SK-N-SH (cell line): ENCODE data around the gene STX16. TPM values are rescaled to one million over a fixed set of nuclear protein-coding genes. Genes with fewer than 3 reads are reported as not detected.

Source experiments
- CTCF ChIA-PET: fragments of 300-600, 350-600 bp; formaldehyde crosslinking; extraction: SDS; loops from one replicate; lab custom pipeline; 2021; lab: Yijun Ruan, JAX
- POLR2A ChIA-PET: fragments of 350-600 bp; sonication (Branson Sonifier 250); formaldehyde crosslinking; extraction: SDS; loops from one replicate; lab custom pipeline; 2020; ENCODE audit warnings: antibody characterized with exemption, inconsistent platforms; lab: Yijun Ruan, JAX
- DNase-seq: peaks from one replicate; pipeline ENCODE4 v3.0.0; 2012
- H2AFZ ChIP-seq: fragments of 200-600 bp; sonication (generic); 2 replicates; pipeline ENCODE4 v1.8.1; 2016; ENCODE audit warnings: antibody characterized with exemption, mild to moderate bottlenecking, low read depth
- H3F3A ChIP-seq: fragments of 200-600 bp; sonication (generic); replicated peaks from 2 replicates; pipeline ENCODE3; 2016; ENCODE audit warnings: antibody characterized with exemption, mild to moderate bottlenecking; ENCODE audit not compliant: insufficient read depth
- H3K27ac ChIP-seq, 2 experiments: fragments of 200-500 bp in 1 of 2; fragments of 200-600 bp in 1 of 2; sonication (Bioruptor generic) in 1 of 2; sonication (generic), shearing (Covaris generic) in 1 of 2; 2 replicates each; pipeline versions ENCODE4 v1.5.1 to v1.6.1; 2014 to 2016; ENCODE audit warnings: low read depth in 2 of 2, inconsistent platforms in 1 of 2, low read length in 1 of 2, mild to moderate bottlenecking in 1 of 2, mixed read lengths in 1 of 2
- H3K27me3 ChIP-seq: fragments of 200-600 bp; sonication (generic), shearing (Covaris generic); 2 replicates; pipeline ENCODE4 v1.6.1; 2016; ENCODE audit warnings: mixed run types; ENCODE audit not compliant: insufficient read depth
- H3K36me3 ChIP-seq, 2 experiments: fragments of 200-500 bp in 1 of 2; fragments of 200-600 bp in 1 of 2; sonication (Bioruptor generic) in 1 of 2; sonication (generic) in 1 of 2; replicated peaks in 1 of 2; 2 replicates each; pipeline versions ENCODE3 to v1.5.1; 2014 to 2016; ENCODE audit warnings: low read length in 1 of 2, mild to moderate bottlenecking in 1 of 2; ENCODE audit not compliant: insufficient read depth in 2 of 2, control insufficient read depth in 1 of 2
- H3K4me1 ChIP-seq, 2 experiments: fragments of 200-500 bp in 1 of 2; fragments of 200-600 bp in 1 of 2; sonication (Bioruptor generic) in 1 of 2; sonication (generic), shearing (Covaris generic) in 1 of 2; 2 replicates each; pipeline versions ENCODE4 v1.5.1 to v1.6.1; 2014 to 2016; ENCODE audit warnings: low read depth in 1 of 2, low read length in 1 of 2, mixed run types in 1 of 2; ENCODE audit not compliant: insufficient read depth in 2 of 2, control insufficient read depth in 1 of 2
- H3K4me2 ChIP-seq: fragments of 200-600 bp; sonication (generic), shearing (Covaris generic); 2 replicates; pipeline ENCODE4 v1.6.1; 2017; ENCODE audit warnings: mixed run types
- H3K4me3 ChIP-seq, 2 experiments: fragments of 200-500 bp in 1 of 2; fragments of 200-600 bp in 1 of 2; sonication (Bioruptor generic) in 1 of 2; sonication (generic), shearing (Covaris generic) in 1 of 2; 2 replicates each; pipeline versions ENCODE4 v1.5.1 to v1.8.1; 2014 to 2016; ENCODE audit warnings: low read depth in 2 of 2, inconsistent platforms in 1 of 2, low read length in 1 of 2, mild to moderate bottlenecking in 1 of 2, mixed read lengths in 1 of 2, moderate library complexity in 1 of 2
- H3K79me2 ChIP-seq: fragments of 200-600 bp; sonication (generic); 2 replicates; pipeline ENCODE4 v1.8.1; 2017; ENCODE audit warnings: mild to moderate bottlenecking; ENCODE audit not compliant: insufficient read depth
- H3K9ac ChIP-seq: fragments of 200-600 bp; sonication (generic); 2 replicates; pipeline ENCODE4 v1.6.1; 2017; ENCODE audit warnings: mixed run types
- H3K9me2 ChIP-seq: fragments of 200-600 bp; sonication (generic); 2 replicates; pipeline ENCODE4 v1.6.1; 2017; ENCODE audit warnings: mixed run types
- H3K9me3 ChIP-seq: fragments of 200-600 bp; sonication (generic); 2 replicates; pipeline ENCODE4 v1.6.1; 2017; ENCODE audit warnings: mixed run types, mild to moderate bottlenecking, moderate library complexity
- H4K20me1 ChIP-seq: fragments of 200-600 bp; sonication (generic); 2 replicates; pipeline ENCODE4 v1.6.1; 2017; ENCODE audit warnings: mild to moderate bottlenecking, mixed run types; ENCODE audit not compliant: insufficient read depth
- CHD2 ChIP-seq: fragments of 150-350 bp; IDR thresholded peaks from 2 replicates; pipeline ENCODE4 v1.6.1; 2018; ENCODE audit warnings: low read length; ENCODE audit not compliant: partially characterized antibody
- EP300 ChIP-seq, 2 experiments: IDR thresholded peaks; 2 replicates each; pipeline versions ENCODE4 v1.4.0 to v1.6.1; 2012; ENCODE audit warnings: borderline replicate concordance in 1 of 2, low read depth in 1 of 2, low read length in 1 of 2
- FOSL2 ChIP-seq: IDR thresholded peaks from 2 replicates; pipeline ENCODE4 v1.4.0; 2012; ENCODE audit warnings: low read depth, mild to moderate bottlenecking, moderate library complexity, borderline replicate concordance
- FOXJ3 ChIP-seq: sonication (generic); formaldehyde crosslinking; IDR thresholded peaks from 2 replicates; pipeline ENCODE4 v1.5.1; 2020; ENCODE audit warnings: mild to moderate bottlenecking, missing genetic modification reagents
- FOXM1 ChIP-seq: IDR thresholded peaks from 2 replicates; pipeline ENCODE4 v1.4.0; 2012; ENCODE audit warnings: low read depth, mild to moderate bottlenecking
- GATA2 ChIP-seq: sonication (generic); formaldehyde crosslinking; IDR thresholded peaks from 2 replicates; pipeline ENCODE4 v1.5.0; 2020; ENCODE audit warnings: mild to moderate bottlenecking, missing genetic modification reagents
- JUND ChIP-seq: IDR thresholded peaks from 2 replicates; pipeline ENCODE4 v1.4.0; 2012
- NFIC ChIP-seq: IDR thresholded peaks from 2 replicates; pipeline ENCODE4 v1.4.0; 2012; ENCODE audit warnings: borderline replicate concordance
- NRF1 ChIP-seq: IDR thresholded peaks from 2 replicates; pipeline ENCODE4 v1.6.1; 2012; ENCODE audit warnings: low read depth, mild to moderate bottlenecking, low read length
- POLR2AphosphoS5 ChIP-seq: IDR thresholded peaks from 2 replicates; pipeline ENCODE4 v1.6.1; 2012; ENCODE audit warnings: low read depth, low read length
- RFX5 ChIP-seq: IDR thresholded peaks from 2 replicates; pipeline ENCODE4 v1.6.1; 2012; ENCODE audit warnings: mild to moderate bottlenecking, improper control_type of control experiment, low read length
- RXRA ChIP-seq: IDR thresholded peaks from 2 replicates; pipeline ENCODE4 v1.4.0; 2012; ENCODE audit warnings: low read depth, mild to moderate bottlenecking, borderline replicate concordance
- SMC3 ChIP-seq: IDR thresholded peaks from 2 replicates; pipeline ENCODE4 v1.6.1; 2012; ENCODE audit warnings: low read depth, low read length, improper control_type of control experiment
- TCF12 ChIP-seq: IDR thresholded peaks from 2 replicates; pipeline ENCODE4 v1.4.0; 2012
- YY1 ChIP-seq: IDR thresholded peaks from 2 replicates; pipeline ENCODE4 v1.4.0; 2012; ENCODE audit warnings: low read depth, mild to moderate bottlenecking
- WGBS: methylation state at CpG from one replicate; pipeline ENCODE4 v1.1.6; 2017; ENCODE audit warnings: low lambda C conversion rate; 5-methylcytosine and 5-hydroxymethylcytosine counted together
- polyA plus RNA-seq, 3 experiments: library from polyadenylated mRNA; depleted of rRNA; stranded (reverse); fragments of >200 nt; gene quantifications; 2 replicates each; pipeline ENCODE4 v1.2.3, GENCODE V29; 2012
- TF ChIP-seq, protein P1 (sequence below): IDR thresholded peaks from 2 replicates; pipeline ENCODE4 v1.4.0; 2012; ENCODE audit warnings: low read depth
- TF ChIP-seq, protein P2 (sequence below): fragments of 200-600 bp; sonication (generic); IDR thresholded peaks from 2 replicates; pipeline ENCODE4 v1.6.1; 2017; ENCODE audit warnings: antibody characterized with exemption, mild to moderate bottlenecking, moderate library complexity
- TF ChIP-seq, protein P3 (sequence below): IDR thresholded peaks from 2 replicates; pipeline ENCODE4 v1.6.1; 2012; ENCODE audit warnings: mild to moderate bottlenecking, low read depth, low read length, moderate library complexity
- TF ChIP-seq, protein P4 (sequence below): IDR thresholded peaks from 2 replicates; pipeline ENCODE4; 2012
- TF ChIP-seq, protein P5 (sequence below): IDR thresholded peaks from 2 replicates; pipeline ENCODE4 v1.4.0; 2012; ENCODE audit warnings: low read depth, borderline replicate concordance

The STX16 gene
- polyA plus RNA-seq, 1 of the 3 experiments (the other 2 are of a cell fraction): 63.8 TPM

DNA sequence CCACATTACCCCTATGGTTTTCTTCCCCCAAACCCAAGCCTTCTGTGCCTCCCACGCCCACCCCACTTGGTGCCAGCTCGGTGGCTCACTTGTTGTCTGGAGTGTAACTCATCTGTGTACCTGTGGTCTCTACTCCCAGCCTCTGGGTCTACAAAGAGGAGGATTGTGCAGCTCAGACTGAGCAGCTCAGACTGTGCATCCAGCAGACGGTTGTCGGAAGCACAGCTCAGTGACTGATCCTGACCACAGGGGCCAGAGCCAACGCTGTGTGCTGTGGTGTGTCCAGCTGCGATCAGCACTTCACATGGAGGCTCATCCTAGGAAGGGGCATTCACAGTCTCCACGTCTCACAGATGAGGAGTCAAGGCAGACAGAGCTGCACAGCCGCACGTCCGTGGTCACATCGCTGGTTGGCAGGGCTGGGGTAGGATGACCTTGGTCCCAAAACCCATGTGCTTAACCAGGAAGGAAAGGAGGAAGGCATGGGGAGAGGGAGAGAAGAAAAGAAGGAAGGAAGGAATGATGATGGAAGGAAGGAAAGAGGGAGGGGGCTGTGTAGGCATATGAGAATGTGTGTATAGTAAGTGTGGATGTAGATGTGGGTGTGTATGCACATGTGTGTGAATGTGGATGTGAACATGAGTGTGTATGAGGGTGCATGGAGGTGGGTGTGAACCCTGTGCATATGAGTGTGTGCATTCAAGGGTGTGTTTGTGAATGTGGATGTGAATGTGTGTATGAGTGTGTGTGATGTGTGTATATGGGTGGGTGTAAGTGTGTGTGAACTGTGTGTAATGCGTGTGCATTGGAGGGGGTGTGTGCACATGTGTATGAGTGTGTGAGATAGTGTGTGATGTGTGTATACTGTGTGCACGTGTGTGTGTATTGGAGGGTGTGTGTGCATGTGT, 28.2 kb upstream of the STX16 start (continued):
- TF ChIP-seq, protein P1, sequence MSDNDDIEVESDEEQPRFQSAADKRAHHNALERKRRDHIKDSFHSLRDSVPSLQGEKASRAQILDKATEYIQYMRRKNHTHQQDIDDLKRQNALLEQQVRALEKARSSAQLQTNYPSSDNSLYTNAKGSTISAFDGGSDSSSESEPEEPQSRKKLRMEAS: no peak
- no peak for TF ChIP-seq FOSL2
- no peak for TF ChIP-seq FOXJ3 (CRISPR knock-in tag)
- TF ChIP-seq POLR2AphosphoS5: no peak
- TF ChIP-seq, all 33 proteins: peak for 0

DNA sequence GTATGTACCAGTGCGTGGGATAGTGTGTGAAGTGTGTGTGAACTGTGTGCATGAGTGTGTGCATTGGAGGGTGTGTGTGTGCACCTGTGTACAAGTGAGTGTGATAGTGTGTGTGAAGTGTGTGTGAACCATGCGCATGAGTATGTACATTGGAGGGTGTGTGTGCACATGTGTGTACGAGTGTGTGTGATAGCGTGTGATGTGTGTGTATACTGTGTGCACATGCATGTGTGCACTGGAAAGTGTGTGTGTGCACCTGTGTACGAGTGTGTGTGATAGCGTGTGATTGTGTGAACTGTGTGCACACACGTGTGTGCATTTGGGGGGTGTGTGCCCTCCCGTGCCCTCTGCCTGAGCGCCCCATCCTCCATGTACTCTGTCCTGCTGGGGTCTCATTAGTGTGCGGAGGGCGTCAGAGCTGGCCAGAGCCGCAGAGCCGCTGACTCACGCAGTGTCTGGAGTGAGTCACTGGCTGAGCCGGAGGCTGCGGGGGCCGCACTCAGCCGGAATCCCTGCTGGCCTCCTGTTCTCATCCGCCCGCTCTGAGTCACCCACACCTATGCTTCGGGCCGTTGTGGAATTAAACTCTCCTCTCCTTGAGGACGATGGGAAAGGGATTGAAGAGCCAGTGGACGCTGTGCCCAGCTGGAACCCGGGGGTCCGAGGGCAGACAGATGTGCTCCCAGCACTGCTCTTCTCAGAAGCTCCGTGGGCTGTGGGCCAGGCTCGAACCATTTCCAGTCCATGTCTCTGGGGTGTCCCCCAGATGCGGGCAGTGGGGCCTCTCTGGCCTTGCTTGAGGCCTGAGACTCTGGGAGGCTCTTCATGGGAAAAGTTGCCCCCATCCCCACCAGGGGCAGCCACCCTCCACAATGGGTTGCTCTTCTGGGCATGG, 27.3 kb upstream of the STX16 start:
- Histone ChIP-seq H3K36me3 (no peaks in the 10 kb centered on the region), H3K27me3 (no peaks in the 10 kb centered on the region), H2AFZ (no peak overlapping the region), H3K79me2 (no peaks in the 10 kb centered on the region), H3F3A (no peaks in the 10 kb centered on the region), H4K20me1 (no peaks in the 10 kb centered on the region), H3K4me1 (peaks cover 11 to 26% of the 10 kb centered on the region in 2 experiments; a peak in 3 of 4 replicates), H3K27ac (peak overlapping the region; percentile 81 to 99), H3K4me2 (peak overlapping the region; percentile 62), H3K9me3 (no peaks in the 10 kb centered on the region), H3K9ac (peak overlapping the region; percentile 70), H3K4me3 (no peak overlapping the region), H3K9me2 (no peaks in the 10 kb centered on the region)
- peak; percentile 60 for DNase-seq
- CTCF ChIA-PET: interaction anchor here (0.9 to 1.5 kb wide), 2 partner anchors 13 to 16 kb away, joined by 3 to 4 read pairs; no protein-coding TSS in a partner anchor
- POLR2A ChIA-PET: no interaction called here
- 41% methylated on average over 8 of the region's 29 CpGs for WGBS
- TF ChIP-seq JUND: peak; percentile 99
- peak; percentile 72; the same call in 1 of the 2 replicates for TF ChIP-seq FOXM1
- no peak for TF ChIP-seq YY1
- peak; percentile 25 to 99; a peak in 2 of 4 replicates for TF ChIP-seq EP300 (IDR thresholded peaks at IDR 0.05; ENCODE audit: borderline replicate concordance in 1 of 2, low read depth in 1 of 2, low read length in 1 of 2)
- 0 out of 2 replicates have a peak, but pooled peaks have one; percentile 4 for TF ChIP-seq SMC3
- TF ChIP-seq CHD2: no peak
- peak; percentile 66; the same call in 1 of the 2 replicates for TF ChIP-seq POLR2AphosphoS5
- no peak for TF ChIP-seq GATA2
- peak; percentile 100 for TF ChIP-seq FOSL2
- TF ChIP-seq, protein P1: peak; percentile 87
- peak; percentile 93; the same call in 1 of the 2 replicates for TF ChIP-seq RXRA
- peak; percentile 94 for TF ChIP-seq TCF12
- TF ChIP-seq, protein P2, sequence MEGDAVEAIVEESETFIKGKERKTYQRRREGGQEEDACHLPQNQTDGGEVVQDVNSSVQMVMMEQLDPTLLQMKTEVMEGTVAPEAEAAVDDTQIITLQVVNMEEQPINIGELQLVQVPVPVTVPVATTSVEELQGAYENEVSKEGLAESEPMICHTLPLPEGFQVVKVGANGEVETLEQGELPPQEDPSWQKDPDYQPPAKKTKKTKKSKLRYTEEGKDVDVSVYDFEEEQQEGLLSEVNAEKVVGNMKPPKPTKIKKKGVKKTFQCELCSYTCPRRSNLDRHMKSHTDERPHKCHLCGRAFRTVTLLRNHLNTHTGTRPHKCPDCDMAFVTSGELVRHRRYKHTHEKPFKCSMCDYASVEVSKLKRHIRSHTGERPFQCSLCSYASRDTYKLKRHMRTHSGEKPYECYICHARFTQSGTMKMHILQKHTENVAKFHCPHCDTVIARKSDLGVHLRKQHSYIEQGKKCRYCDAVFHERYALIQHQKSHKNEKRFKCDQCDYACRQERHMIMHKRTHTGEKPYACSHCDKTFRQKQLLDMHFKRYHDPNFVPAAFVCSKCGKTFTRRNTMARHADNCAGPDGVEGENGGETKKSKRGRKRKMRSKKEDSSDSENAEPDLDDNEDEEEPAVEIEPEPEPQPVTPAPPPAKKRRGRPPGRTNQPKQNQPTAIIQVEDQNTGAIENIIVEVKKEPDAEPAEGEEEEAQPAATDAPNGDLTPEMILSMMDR: 0 out of 2 replicates have a peak, but pooled peaks have one; percentile 6
- TF ChIP-seq, protein P3, sequence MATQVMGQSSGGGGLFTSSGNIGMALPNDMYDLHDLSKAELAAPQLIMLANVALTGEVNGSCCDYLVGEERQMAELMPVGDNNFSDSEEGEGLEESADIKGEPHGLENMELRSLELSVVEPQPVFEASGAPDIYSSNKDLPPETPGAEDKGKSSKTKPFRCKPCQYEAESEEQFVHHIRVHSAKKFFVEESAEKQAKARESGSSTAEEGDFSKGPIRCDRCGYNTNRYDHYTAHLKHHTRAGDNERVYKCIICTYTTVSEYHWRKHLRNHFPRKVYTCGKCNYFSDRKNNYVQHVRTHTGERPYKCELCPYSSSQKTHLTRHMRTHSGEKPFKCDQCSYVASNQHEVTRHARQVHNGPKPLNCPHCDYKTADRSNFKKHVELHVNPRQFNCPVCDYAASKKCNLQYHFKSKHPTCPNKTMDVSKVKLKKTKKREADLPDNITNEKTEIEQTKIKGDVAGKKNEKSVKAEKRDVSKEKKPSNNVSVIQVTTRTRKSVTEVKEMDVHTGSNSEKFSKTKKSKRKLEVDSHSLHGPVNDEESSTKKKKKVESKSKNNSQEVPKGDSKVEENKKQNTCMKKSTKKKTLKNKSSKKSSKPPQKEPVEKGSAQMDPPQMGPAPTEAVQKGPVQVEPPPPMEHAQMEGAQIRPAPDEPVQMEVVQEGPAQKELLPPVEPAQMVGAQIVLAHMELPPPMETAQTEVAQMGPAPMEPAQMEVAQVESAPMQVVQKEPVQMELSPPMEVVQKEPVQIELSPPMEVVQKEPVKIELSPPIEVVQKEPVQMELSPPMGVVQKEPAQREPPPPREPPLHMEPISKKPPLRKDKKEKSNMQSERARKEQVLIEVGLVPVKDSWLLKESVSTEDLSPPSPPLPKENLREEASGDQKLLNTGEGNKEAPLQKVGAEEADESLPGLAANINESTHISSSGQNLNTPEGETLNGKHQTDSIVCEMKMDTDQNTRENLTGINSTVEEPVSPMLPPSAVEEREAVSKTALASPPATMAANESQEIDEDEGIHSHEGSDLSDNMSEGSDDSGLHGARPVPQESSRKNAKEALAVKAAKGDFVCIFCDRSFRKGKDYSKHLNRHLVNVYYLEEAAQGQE: peak; percentile 73
- TF ChIP-seq, protein P4, sequence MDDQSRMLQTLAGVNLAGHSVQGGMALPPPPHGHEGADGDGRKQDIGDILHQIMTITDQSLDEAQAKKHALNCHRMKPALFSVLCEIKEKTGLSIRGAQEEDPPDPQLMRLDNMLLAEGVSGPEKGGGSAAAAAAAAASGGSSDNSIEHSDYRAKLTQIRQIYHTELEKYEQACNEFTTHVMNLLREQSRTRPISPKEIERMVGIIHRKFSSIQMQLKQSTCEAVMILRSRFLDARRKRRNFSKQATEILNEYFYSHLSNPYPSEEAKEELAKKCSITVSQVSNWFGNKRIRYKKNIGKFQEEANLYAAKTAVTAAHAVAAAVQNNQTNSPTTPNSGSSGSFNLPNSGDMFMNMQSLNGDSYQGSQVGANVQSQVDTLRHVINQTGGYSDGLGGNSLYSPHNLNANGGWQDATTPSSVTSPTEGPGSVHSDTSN: peak; percentile 80
- peak; percentile 91 for TF ChIP-seq NFIC
- no peak for TF ChIP-seq NRF1
- TF ChIP-seq, protein P5, sequence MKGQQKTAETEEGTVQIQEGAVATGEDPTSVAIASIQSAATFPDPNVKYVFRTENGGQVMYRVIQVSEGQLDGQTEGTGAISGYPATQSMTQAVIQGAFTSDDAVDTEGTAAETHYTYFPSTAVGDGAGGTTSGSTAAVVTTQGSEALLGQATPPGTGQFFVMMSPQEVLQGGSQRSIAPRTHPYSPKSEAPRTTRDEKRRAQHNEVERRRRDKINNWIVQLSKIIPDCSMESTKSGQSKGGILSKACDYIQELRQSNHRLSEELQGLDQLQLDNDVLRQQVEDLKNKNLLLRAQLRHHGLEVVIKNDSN: no peak
- no peak for TF ChIP-seq RFX5
